Measurements from ENCODE around the gene ZNF432. TPM values are rescaled to one million over a fixed set of nuclear protein-coding genes. Genes with fewer than 3 reads are reported as not detected.
A peak's percentile ranks its signal among the peaks of the same experiment; 100 is the strongest.
"Not testable (repeated sequence)": the region's sequence is repeated elsewhere in the genome, so short reads cannot be mapped to it uniquely, and the experiment has no call there.

Gene ZNF432
- total and polyA plus RNA-seq, 2 of the 13 experiments (the other 11 are each of a cell fraction or from before 2014, with no cell fraction given): 4.1 to 8.7 TPM

DNA sequence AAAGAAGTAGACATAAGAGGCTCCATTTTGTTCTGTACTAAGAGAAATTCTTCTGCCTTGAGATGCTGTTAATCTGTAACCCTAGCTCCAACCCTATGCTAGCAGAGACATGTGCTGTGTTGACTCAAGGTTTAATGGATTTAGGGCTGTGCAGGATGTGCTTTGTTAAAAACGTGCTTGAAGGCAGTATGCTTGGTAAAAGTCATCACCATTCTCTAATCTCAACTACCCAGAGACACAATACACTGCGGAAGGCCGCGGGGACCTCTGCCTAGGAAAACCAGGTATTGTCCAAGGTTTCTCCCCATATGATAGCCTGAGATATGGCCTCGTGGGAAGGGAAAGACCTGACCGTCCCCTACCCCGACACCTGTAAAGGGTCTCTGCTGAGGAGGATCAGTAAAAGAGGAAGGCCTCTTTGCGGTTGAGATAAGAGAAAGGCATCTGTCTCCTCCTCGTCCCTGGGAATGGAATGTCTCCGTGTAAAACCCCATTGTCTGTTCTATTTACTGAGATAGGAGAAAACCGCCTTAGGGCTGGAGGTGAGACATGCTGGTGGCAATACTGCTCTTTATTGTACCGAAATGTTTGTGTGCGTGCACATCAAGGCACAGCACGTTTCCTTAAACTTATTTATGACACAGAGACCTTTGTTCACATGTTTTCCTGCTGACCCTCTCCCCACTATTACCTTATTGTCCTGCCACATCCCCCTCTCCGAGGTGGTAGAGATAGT lies 22.2 kb downstream of the ZNF432 start (continued):
- TF ChIP-seq CBFB (CRISPR knock-in tag; IDR thresholded peaks at IDR 0.05) (peak; percentile 59; the same call in 1 of the 2 replicates), ZFP36L1 (CRISPR knock-in tag; IDR thresholded peaks at IDR 0.05) (peak; percentile 69; the same call in 1 of the 2 replicates), TBX2 (CRISPR knock-in tag; IDR thresholded peaks at IDR 0.05; ENCODE audit: borderline replicate concordance) (peak; percentile 58)

- DNase-seq (ENCODE audit: low spot score) (peak; percentile 75), FAIRE-seq (peak; percentile 12)
- ATAC-seq; CTCF ChIA-PET (ENCODE audit: low intra/inter-chr PET ratio, low total read pairs); H3K4me3 ChIP-seq (replicated peaks in 1 of 3; ENCODE audit: insufficient read depth in 1 of 3, low read depth in 2 of 3, low read length in 3 of 3); H4K20me1 ChIP-seq (ENCODE audit: insufficient read depth, low read length); H3K27me3 ChIP-seq (ENCODE audit: control insufficient read depth in 1 of 2, insufficient read depth in 2 of 2, low read length in 2 of 2); BruUV-seq (replicated peaks); H2AFZ ChIP-seq (ENCODE audit: low read length); in situ Hi-C loops (cut with HindIII; ENCODE audit: extremely low pct_ligation_motif_present, low pct_unique_long_range_greater_than_20kb); intact Hi-C loops (cut with micrococcal nuclease; ENCODE audit: unreplicated experiment); H3K9ac ChIP-seq (ENCODE audit: insufficient read depth, low read depth, low read length); H3K9me3 ChIP-seq (ENCODE audit: low read length); TF ChIP-seq NR2F6 (CRISPR knock-in tag; IDR thresholded peaks at IDR 0.05): not testable (repeated sequence)
- Histone ChIP-seq H3K4me2 (ENCODE audit: low read depth, low read length) (peak overlapping the region; percentile 34; the same call in 1 of the 2 replicates), H3K36me3 (replicated peaks in 1 of 2; ENCODE audit: control insufficient read depth in 1 of 2, insufficient read depth in 2 of 2, low read length in 2 of 2) (peaks cover 21 to 50% of the 10 kb centered on the region in 2 experiments), H3K4me1 (ENCODE audit: insufficient read depth, low read length) (peaks cover 63% of the 10 kb centered on the region), H3K27ac (ENCODE audit: extremely low read length, insufficient read depth, low read length) (peak overlapping the region; percentile 50), H3K79me2 (ENCODE audit: insufficient read depth, low read length) (peaks cover 67% of the 10 kb centered on the region)
- POLR2A ChIA-PET: interaction anchor here (1.0 to 1.2 kb wide), 2 partner anchors 10 to 17 kb away, joined by 3 read pairs; partner anchors contain the start of gene ZNF615
- 18% methylated on average over 4 of the region's 4 CpGs for WGBS (ENCODE audit: low lambda C conversion rate)
- TF ChIP-seq DPF2 (CRISPR knock-in tag; IDR thresholded peaks at IDR 0.05; ENCODE audit: borderline replicate concordance, low read depth) (peak; percentile 57; the same call in 1 of the 2 replicates), SOX13 (IDR thresholded peaks at IDR 0.05) (peak; percentile 86), SOX13 (CRISPR knock-in tag; conservative IDR thresholded peaks at IDR 0.05 in 1 of 2, IDR thresholded peaks at IDR 0.05 in 1 of 2) (peak in 1 of 2 experiments; percentile 97; a peak in 2 of 4 replicates), RARA (CRISPR knock-in tag; IDR thresholded peaks at IDR 0.05) (peak; percentile 38; the same call in 1 of the 2 replicates), NR2F6 (IDR thresholded peaks at IDR 0.05) (peak; percentile 38; the same call in 1 of the 2 replicates), ZNF687 (CRISPR knock-in tag; IDR thresholded peaks at IDR 0.05) (peak; percentile 21; the same call in 1 of the 2 replicates), NCOA2 (CRISPR knock-in tag; IDR thresholded peaks at IDR 0.05) (peak; percentile 65), ZGPAT (CRISPR knock-in tag; IDR thresholded peaks at IDR 0.05) (0 out of 2 replicates have a peak, but pooled peaks have one; percentile 37)
- TF ChIP-seq, protein P1, sequence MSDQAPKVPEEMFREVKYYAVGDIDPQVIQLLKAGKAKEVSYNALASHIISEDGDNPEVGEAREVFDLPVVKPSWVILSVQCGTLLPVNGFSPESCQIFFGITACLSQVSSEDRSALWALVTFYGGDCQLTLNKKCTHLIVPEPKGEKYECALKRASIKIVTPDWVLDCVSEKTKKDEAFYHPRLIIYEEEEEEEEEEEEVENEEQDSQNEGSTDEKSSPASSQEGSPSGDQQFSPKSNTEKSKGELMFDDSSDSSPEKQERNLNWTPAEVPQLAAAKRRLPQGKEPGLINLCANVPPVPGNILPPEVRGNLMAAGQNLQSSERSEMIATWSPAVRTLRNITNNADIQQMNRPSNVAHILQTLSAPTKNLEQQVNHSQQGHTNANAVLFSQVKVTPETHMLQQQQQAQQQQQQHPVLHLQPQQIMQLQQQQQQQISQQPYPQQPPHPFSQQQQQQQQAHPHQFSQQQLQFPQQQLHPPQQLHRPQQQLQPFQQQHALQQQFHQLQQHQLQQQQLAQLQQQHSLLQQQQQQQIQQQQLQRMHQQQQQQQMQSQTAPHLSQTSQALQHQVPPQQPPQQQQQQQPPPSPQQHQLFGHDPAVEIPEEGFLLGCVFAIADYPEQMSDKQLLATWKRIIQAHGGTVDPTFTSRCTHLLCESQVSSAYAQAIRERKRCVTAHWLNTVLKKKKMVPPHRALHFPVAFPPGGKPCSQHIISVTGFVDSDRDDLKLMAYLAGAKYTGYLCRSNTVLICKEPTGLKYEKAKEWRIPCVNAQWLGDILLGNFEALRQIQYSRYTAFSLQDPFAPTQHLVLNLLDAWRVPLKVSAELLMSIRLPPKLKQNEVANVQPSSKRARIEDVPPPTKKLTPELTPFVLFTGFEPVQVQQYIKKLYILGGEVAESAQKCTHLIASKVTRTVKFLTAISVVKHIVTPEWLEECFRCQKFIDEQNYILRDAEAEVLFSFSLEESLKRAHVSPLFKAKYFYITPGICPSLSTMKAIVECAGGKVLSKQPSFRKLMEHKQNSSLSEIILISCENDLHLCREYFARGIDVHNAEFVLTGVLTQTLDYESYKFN (CRISPR knock-in tag; conservative IDR thresholded peaks at IDR 0.05): peak; percentile 51
These were observed 24.2 kb downstream of the ZNF432 start for GRCh38 chr19:52024478-52024877.
